HEK293 (cell line): ENCODE data around the gene FIP1L1.

Experiments used
- CTCF ChIA-PET: fragments of 350-600 bp; formaldehyde crosslinking; extraction: SDS; loops from one replicate; lab custom pipeline; 2021; ENCODE audit warnings: antibody characterized with exemption; lab: Yijun Ruan, JAX
- POLR2A ChIA-PET: fragments of 300-600 bp; formaldehyde crosslinking; extraction: SDS; loops from one replicate; lab custom pipeline; 2020; ENCODE audit warnings: antibody characterized with exemption, inconsistent platforms; lab: Yijun Ruan, JAX
- H3K27ac ChIP-seq: fragments of 200-500 bp; sonication (Bioruptor generic); 2 replicates; pipeline ENCODE4 v1.5.1; 2014; ENCODE audit warnings: low read depth, low read length, control low read depth, inconsistent platforms; ENCODE audit errors: extremely low read depth
- H3K36me3 ChIP-seq, 2 experiments: fragments of 200-500 bp in 1 of 2; sonication (Bioruptor generic) in 1 of 2; 1 replicate in 1 of 2; 2 replicates in 1 of 2; pipeline ENCODE4 v1.5.1; 2014 to 2017; ENCODE audit warnings: inconsistent platforms in 2 of 2, low read length in 2 of 2; ENCODE audit not compliant: control insufficient read depth in 2 of 2, insufficient read depth in 1 of 2
- H3K4me1 ChIP-seq: fragments of 200-500 bp; sonication (Bioruptor generic); 2 replicates; pipeline ENCODE4 v1.5.1; 2014; ENCODE audit warnings: mild to moderate bottlenecking, low read length, inconsistent platforms; ENCODE audit not compliant: control insufficient read depth, insufficient read depth
- H3K4me3 ChIP-seq: 2 replicates; pipeline ENCODE4 v1.5.1; 2011; ENCODE audit warnings: low read depth, mild to moderate bottlenecking, control low read depth, low read length, moderate library complexity
- H3K9me3 ChIP-seq: fragments of 200-500 bp; sonication (Bioruptor generic); 2 replicates; pipeline ENCODE4 v1.5.1; 2014; ENCODE audit warnings: low read depth, low read length, inconsistent platforms; ENCODE audit not compliant: control insufficient read depth, insufficient read depth
- HOXA7 ChIP-seq: sonication (generic); formaldehyde crosslinking; IDR thresholded peaks from 2 replicates; pipeline ENCODE4 v1.8.1; 2022; ENCODE audit warnings: missing genetic modification reagents, borderline replicate concordance
- RBAK ChIP-seq: fragments of 450-650 bp; formaldehyde crosslinking; IDR thresholded peaks from 2 replicates; pipeline ENCODE4 v1.5.1; 2016; ENCODE audit warnings: missing biosample characterization, missing genetic modification characterization
- ZEB2 ChIP-seq: fragments of 450-650 bp; formaldehyde crosslinking; IDR thresholded peaks from 2 replicates; pipeline ENCODE4 v1.5.1; 2016; ENCODE audit warnings: missing biosample characterization, missing genetic modification characterization
- ZNF37A ChIP-seq: fragments of 450-650 bp; IDR thresholded peaks from 2 replicates; pipeline ENCODE4 v1.5.1; 2018; ENCODE audit warnings: missing biosample characterization, missing genetic modification characterization
- ZNF501 ChIP-seq: fragments of 450-650 bp; formaldehyde crosslinking; IDR thresholded peaks from 2 replicates; pipeline ENCODE4 v1.5.1; 2016; ENCODE audit warnings: missing biosample characterization, missing genetic modification characterization
- ZNF571 ChIP-seq: fragments of 450-650 bp; formaldehyde crosslinking; IDR thresholded peaks from 2 replicates; pipeline ENCODE4 v1.5.0; 2017; ENCODE audit warnings: missing biosample characterization, missing genetic modification characterization
- ZNF670 ChIP-seq: fragments of 450-650 bp; formaldehyde crosslinking; IDR thresholded peaks from 2 replicates; pipeline ENCODE4 v1.5.1; 2016; ENCODE audit warnings: missing biosample characterization, missing genetic modification characterization, low read depth
- TF ChIP-seq, protein P1 (sequence below): fragments of 450-650 bp; IDR thresholded peaks from 2 replicates; pipeline ENCODE4 v1.5.1; 2018; ENCODE audit warnings: missing biosample characterization, missing genetic modification characterization
- TF ChIP-seq, protein P2 (sequence below): fragments of 450-650 bp; IDR thresholded peaks from 2 replicates; pipeline ENCODE4 v1.5.1; 2018; ENCODE audit warnings: missing biosample characterization, mild to moderate bottlenecking, missing genetic modification characterization
- TF ChIP-seq, protein P3 (sequence below): fragments of 450-650 bp; formaldehyde crosslinking; IDR thresholded peaks from 2 replicates; pipeline ENCODE4 v1.5.1; 2016; ENCODE audit warnings: missing biosample characterization, missing genetic modification characterization
- TF ChIP-seq, protein P4 (sequence below): fragments of 450-650 bp; formaldehyde crosslinking; IDR thresholded peaks from 2 replicates; pipeline ENCODE4 v1.5.1; 2016; ENCODE audit warnings: missing biosample characterization, missing genetic modification characterization
- TF ChIP-seq, protein P5 (sequence below): fragments of 450-650 bp; formaldehyde crosslinking; IDR thresholded peaks from 2 replicates; pipeline ENCODE4 v1.5.1; 2017; ENCODE audit warnings: missing biosample characterization, missing genetic modification characterization
- TF ChIP-seq, protein P6 (sequence below): fragments of 450-650 bp; formaldehyde crosslinking; IDR thresholded peaks from 2 replicates; pipeline ENCODE4 v1.5.1; 2017; ENCODE audit warnings: missing biosample characterization, mild to moderate bottlenecking, missing genetic modification characterization, moderate library complexity

The FIP1L1 gene

DNA sequence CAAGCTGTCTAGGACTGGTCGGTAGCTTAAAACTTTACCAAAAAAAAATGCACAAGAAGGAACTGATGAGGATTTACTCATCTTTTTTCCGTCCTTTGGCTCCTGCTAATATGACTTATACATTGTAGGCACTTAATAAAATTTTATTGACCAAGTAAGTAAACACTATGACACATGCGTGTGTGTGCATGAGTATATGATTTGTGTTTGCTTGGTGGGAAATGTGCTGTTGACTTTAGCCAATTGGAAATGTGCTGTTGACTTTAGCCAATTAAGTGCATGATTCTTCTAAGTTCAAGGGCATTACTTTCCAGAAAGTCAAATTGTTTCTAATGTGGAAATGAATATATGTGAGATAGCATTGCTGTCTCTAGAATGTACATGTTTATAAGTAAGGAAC, 78.3 kb downstream of the FIP1L1 start:
- ChIA-PET POLR2A (no interaction called here), CTCF (interaction anchor here (0.6 kb wide), 1 partner anchor 404 kb away, joined by 3 read pairs; no protein-coding TSS in a partner anchor)
- H3K4me1 ChIP-seq: no peaks in the 10 kb centered on the region
- H3K9me3 ChIP-seq: no peaks in the 10 kb centered on the region
- TF ChIP-seq RBAK (tag by site-specific recombination): no peak
- TF ChIP-seq, protein P1, sequence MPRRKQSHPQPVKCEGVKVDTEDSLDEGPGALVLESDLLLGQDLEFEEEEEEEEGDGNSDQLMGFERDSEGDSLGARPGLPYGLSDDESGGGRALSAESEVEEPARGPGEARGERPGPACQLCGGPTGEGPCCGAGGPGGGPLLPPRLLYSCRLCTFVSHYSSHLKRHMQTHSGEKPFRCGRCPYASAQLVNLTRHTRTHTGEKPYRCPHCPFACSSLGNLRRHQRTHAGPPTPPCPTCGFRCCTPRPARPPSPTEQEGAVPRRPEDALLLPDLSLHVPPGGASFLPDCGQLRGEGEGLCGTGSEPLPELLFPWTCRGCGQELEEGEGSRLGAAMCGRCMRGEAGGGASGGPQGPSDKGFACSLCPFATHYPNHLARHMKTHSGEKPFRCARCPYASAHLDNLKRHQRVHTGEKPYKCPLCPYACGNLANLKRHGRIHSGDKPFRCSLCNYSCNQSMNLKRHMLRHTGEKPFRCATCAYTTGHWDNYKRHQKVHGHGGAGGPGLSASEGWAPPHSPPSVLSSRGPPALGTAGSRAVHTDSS: no peak
- no peak overlapping the region for H3K4me3 ChIP-seq
- no peak overlapping the region for H3K27ac ChIP-seq
- peaks cover 8 to 63% of the 10 kb centered on the region in 2 experiments for H3K36me3 ChIP-seq

DNA sequence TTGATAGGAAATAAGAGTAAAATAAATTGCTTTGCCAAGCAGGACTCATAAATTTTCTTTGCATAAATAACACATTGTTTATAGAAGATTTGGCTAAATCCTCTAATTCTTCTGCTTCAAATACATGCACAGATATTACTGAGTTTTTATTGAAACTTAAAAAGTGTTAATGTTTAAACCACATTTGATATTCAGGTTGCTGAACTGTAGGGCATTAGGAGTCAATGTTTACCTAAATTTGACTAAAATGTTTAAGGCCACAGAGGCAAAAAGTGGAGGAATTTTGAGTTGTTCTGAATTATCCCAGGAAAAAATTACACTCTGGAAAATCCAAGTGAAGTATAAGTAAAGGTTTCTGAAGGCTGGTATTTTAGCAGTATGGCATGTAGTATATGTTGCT, 78.7 kb downstream of the FIP1L1 start:
- Histone ChIP-seq H3K4me3 (no peak overlapping the region), H3K9me3 (no peaks in the 10 kb centered on the region), H3K36me3 (peaks cover 10 to 67% of the 10 kb centered on the region in 2 experiments), H3K27ac (no peak overlapping the region), H3K4me1 (no peaks in the 10 kb centered on the region)
- TF ChIP-seq, protein P2, sequence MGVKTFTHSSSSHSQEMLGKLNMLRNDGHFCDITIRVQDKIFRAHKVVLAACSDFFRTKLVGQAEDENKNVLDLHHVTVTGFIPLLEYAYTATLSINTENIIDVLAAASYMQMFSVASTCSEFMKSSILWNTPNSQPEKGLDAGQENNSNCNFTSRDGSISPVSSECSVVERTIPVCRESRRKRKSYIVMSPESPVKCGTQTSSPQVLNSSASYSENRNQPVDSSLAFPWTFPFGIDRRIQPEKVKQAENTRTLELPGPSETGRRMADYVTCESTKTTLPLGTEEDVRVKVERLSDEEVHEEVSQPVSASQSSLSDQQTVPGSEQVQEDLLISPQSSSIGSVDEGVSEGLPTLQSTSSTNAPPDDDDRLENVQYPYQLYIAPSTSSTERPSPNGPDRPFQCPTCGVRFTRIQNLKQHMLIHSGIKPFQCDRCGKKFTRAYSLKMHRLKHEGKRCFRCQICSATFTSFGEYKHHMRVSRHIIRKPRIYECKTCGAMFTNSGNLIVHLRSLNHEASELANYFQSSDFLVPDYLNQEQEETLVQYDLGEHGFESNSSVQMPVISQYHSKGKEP (tag by site-specific recombination): no peak
- TF ChIP-seq, protein P3, sequence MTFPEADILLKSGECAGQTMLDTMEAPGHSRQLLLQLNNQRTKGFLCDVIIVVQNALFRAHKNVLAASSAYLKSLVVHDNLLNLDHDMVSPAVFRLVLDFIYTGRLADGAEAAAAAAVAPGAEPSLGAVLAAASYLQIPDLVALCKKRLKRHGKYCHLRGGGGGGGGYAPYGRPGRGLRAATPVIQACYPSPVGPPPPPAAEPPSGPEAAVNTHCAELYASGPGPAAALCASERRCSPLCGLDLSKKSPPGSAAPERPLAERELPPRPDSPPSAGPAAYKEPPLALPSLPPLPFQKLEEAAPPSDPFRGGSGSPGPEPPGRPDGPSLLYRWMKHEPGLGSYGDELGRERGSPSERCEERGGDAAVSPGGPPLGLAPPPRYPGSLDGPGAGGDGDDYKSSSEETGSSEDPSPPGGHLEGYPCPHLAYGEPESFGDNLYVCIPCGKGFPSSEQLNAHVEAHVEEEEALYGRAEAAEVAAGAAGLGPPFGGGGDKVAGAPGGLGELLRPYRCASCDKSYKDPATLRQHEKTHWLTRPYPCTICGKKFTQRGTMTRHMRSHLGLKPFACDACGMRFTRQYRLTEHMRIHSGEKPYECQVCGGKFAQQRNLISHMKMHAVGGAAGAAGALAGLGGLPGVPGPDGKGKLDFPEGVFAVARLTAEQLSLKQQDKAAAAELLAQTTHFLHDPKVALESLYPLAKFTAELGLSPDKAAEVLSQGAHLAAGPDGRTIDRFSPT (tag by site-specific recombination): no peak
- TF ChIP-seq RBAK (tag by site-specific recombination) (no peak), ZNF571 (tag by site-specific recombination) (no peak), ZNF37A (no peak), ZEB2 (tag by site-specific recombination) (no peak), ZNF670 (no peak), HOXA7 (no peak), ZNF501 (no peak)
- TF ChIP-seq, protein P4, sequence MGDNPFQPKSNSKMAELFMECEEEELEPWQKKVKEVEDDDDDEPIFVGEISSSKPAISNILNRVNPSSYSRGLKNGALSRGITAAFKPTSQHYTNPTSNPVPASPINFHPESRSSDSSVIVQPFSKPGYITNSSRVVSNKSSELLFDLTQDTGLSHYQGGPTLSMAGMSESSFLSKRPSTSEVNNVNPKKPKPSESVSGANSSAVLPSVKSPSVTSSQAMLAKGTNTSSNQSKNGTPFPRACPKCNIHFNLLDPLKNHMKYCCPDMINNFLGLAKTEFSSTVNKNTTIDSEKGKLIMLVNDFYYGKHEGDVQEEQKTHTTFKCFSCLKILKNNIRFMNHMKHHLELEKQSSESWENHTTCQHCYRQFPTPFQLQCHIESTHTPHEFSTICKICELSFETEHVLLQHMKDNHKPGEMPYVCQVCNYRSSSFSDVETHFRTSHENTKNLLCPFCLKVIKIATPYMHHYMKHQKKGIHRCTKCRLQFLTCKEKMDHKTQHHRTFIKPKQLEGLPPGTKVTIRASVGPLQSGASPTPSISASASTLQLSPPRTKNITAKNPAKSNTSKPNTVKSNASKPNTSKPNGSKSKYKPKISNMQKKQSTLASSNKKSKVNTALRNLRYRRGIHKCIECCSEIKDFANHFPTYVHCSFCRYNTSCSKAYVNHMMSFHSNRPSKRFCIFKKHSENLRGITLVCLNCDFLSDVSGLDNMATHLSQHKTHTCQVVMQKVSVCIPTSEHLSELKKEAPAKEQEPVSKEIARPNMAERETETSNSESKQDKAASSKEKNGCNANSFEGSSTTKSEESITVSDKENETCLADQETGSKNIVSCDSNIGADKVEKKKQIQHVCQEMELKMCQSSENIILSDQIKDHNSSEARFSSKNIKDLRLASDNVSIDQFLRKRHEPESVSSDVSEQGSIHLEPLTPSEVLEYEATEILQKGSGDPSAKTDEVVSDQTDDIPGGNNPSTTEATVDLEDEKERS: no peak
- CTCF ChIA-PET: no interaction called here
- POLR2A ChIA-PET: no interaction called here

DNA sequence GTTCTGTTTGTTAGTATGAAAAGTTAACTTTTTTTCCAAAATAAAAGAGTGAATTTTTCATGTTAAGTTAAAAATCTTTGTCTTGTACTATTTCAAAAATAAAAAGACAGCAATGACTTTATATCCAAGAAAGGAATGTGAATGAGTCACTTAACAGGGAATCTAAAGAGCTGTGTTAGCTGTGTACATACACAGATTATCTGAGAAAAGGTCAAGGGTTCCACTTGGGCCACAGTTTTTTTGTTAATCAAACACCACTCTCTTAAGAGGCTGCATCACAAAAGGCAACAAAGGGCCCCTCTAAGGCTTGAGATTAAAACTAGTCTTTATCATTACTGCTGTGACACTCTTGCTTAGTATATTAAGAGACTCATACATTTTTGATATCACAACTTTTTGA, 82.1 kb downstream of the FIP1L1 start:
- POLR2A ChIA-PET: no interaction called here
- TF ChIP-seq, protein P5, sequence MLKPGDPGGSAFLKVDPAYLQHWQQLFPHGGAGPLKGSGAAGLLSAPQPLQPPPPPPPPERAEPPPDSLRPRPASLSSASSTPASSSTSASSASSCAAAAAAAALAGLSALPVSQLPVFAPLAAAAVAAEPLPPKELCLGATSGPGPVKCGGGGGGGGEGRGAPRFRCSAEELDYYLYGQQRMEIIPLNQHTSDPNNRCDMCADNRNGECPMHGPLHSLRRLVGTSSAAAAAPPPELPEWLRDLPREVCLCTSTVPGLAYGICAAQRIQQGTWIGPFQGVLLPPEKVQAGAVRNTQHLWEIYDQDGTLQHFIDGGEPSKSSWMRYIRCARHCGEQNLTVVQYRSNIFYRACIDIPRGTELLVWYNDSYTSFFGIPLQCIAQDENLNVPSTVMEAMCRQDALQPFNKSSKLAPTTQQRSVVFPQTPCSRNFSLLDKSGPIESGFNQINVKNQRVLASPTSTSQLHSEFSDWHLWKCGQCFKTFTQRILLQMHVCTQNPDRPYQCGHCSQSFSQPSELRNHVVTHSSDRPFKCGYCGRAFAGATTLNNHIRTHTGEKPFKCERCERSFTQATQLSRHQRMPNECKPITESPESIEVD (tag by site-specific recombination): 0 out of 2 replicates have a peak, but pooled peaks have one; percentile 18
- TF ChIP-seq, protein P6, sequence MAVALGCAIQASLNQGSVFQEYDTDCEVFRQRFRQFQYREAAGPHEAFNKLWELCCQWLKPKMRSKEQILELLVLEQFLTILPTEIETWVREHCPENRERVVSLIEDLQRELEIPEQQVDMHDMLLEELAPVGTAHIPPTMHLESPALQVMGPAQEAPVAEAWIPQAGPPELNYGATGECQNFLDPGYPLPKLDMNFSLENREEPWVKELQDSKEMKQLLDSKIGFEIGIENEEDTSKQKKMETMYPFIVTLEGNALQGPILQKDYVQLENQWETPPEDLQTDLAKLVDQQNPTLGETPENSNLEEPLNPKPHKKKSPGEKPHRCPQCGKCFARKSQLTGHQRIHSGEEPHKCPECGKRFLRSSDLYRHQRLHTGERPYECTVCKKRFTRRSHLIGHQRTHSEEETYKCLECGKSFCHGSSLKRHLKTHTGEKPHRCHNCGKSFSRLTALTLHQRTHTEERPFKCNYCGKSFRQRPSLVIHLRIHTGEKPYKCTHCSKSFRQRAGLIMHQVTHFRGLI (tag by site-specific recombination): no peak
- CTCF ChIA-PET: no interaction called here
- no peak overlapping the region for H3K27ac ChIP-seq
- no peak overlapping the region for H3K4me3 ChIP-seq
- no peaks in the 10 kb centered on the region for H3K9me3 ChIP-seq
- no peaks in the 10 kb centered on the region for H3K4me1 ChIP-seq
- peaks cover 7 to 67% of the 10 kb centered on the region in 2 experiments; a peak in 2 of 3 replicates for H3K36me3 ChIP-seq
